HUES48 (cell line): Measurements from ENCODE around the gene MBOAT1.

Source experiments
- H3K27ac ChIP-seq: one replicate; pipeline ENCODE4 v1.7.0; 2013; ENCODE audit warnings: low read depth, low read length, inconsistent platforms
- H3K27me3 ChIP-seq: 2 replicates; pipeline ENCODE4 v1.6.1; 2013; ENCODE audit warnings: mild to moderate bottlenecking, low read length; ENCODE audit not compliant: control insufficient read depth, insufficient read depth
- H3K36me3 ChIP-seq: 2 replicates; pipeline ENCODE4 v1.6.1; 2013; ENCODE audit warnings: low read length; ENCODE audit not compliant: control insufficient read depth, insufficient read depth
- H3K4me1 ChIP-seq: 2 replicates; pipeline ENCODE4 v1.6.1; 2013; ENCODE audit warnings: mild to moderate bottlenecking, low read length; ENCODE audit not compliant: control insufficient read depth, insufficient read depth
- H3K4me3 ChIP-seq: 2 replicates; pipeline ENCODE4 v1.5.1; 2013; ENCODE audit warnings: mild to moderate bottlenecking, low read depth, low read length
- H3K9ac ChIP-seq: 2 replicates; pipeline ENCODE4 v1.6.1; 2013; ENCODE audit warnings: mild to moderate bottlenecking, low read depth, low read length, moderate library complexity
- H3K9me3 ChIP-seq: 2 replicates; pipeline ENCODE4 v1.6.1; 2013; ENCODE audit warnings: low read length; ENCODE audit not compliant: control insufficient read depth, insufficient read depth

Gene MBOAT1

GRCh38 chr6:20202324-20202658 is 10.0 kb downstream of the MBOAT1 start:
- H3K4me3 ChIP-seq: no peak overlapping the region
- no peaks in the 10 kb centered on the region for H3K27me3 ChIP-seq
- no peak overlapping the region for H3K27ac ChIP-seq
- H3K36me3 ChIP-seq: no peaks in the 10 kb centered on the region
- peaks cover 33% of the 10 kb centered on the region for H3K4me1 ChIP-seq
- no peaks in the 10 kb centered on the region for H3K9me3 ChIP-seq
- no peak overlapping the region for H3K9ac ChIP-seq

- no peaks in the 10 kb centered on the region for H3K36me3 ChIP-seq
- no peak overlapping the region for H3K4me3 ChIP-seq
- H3K4me1 ChIP-seq: peaks cover 31% of the 10 kb centered on the region
- no peaks in the 10 kb centered on the region for H3K27me3 ChIP-seq
- no peak overlapping the region for H3K27ac ChIP-seq
- H3K9me3 ChIP-seq: no peaks in the 10 kb centered on the region
- H3K9ac ChIP-seq: no peak overlapping the region
Measured at GRCh38 chr6:20200761-20201630, 11.3 kb downstream of the MBOAT1 start.

DNA sequence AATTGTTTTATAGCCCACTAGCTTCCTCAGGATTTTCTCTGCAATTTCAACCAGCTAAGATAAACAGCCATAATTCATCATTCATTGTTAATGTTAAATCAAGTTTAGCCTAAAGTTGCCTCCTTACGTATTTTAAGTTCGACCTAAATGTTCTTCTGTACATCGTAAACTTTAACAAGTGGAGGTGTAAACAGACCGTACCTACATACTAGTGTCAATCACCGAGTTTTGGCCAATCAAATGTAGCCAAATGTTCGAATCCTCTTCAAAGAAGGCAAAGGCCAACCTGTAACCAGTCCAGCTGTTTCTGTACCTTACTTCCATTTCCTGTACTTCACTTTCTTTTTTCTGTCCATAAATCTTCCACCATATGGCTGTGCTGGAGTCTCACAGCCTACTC is 13.5 kb downstream of the MBOAT1 start:
- H3K36me3 ChIP-seq: no peaks in the 10 kb centered on the region
- no peaks in the 10 kb centered on the region for H3K27me3 ChIP-seq
- peaks cover 24% of the 10 kb centered on the region for H3K4me1 ChIP-seq
- no peaks in the 10 kb centered on the region for H3K9me3 ChIP-seq
- H3K27ac ChIP-seq: no peak overlapping the region
- no peak overlapping the region for H3K4me3 ChIP-seq
- no peak overlapping the region for H3K9ac ChIP-seq

- Histone ChIP-seq H3K27me3 (no peaks in the 10 kb centered on the region), H3K27ac (no peak overlapping the region), H3K9me3 (no peaks in the 10 kb centered on the region), H3K4me3 (no peak overlapping the region), H3K36me3 (no peaks in the 10 kb centered on the region), H3K4me1 (peaks cover 21% of the 10 kb centered on the region), H3K9ac (no peak overlapping the region)
Measured at GRCh38 chr6:20198156-20198774, 14.0 kb downstream of the MBOAT1 start.

- Histone ChIP-seq H3K27me3 (no peaks in the 10 kb centered on the region), H3K4me1 (peaks cover 18% of the 10 kb centered on the region), H3K27ac (no peak overlapping the region), H3K36me3 (no peaks in the 10 kb centered on the region), H3K9me3 (no peaks in the 10 kb centered on the region), H3K9ac (no peak overlapping the region), H3K4me3 (no peak overlapping the region)
Measured at GRCh38 chr6:20197251-20197650, 15.0 kb downstream of the MBOAT1 start.

DNA sequence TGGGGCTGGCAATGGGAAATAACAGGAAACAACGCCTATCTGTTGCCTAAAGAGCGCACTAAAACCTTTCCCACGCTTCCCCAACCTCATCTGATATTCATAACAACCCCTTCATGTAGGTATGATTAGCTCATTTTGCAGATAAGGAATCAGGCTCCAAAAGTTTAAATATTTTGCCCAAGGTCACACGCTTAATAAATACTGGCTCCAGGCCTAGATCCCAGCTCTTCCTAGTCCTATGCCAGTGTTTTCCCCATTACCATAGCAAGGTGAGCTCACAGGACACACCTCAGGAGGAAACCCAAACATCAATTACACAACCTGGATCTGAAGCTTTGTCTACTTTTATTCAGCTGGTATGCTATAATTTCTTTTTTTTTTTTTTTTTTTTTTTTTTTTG is 19.6 kb downstream of the MBOAT1 start:
- Histone ChIP-seq H3K27me3 (no peaks in the 10 kb centered on the region), H3K4me1 (peaks cover 4% of the 10 kb centered on the region; the same call in 1 of the 2 replicates), H3K27ac (no peak overlapping the region), H3K9ac (no peak overlapping the region), H3K4me3 (no peak overlapping the region), H3K9me3 (0 out of 2 replicates have a peak, but pooled peaks cover 6% of the 10 kb centered on the region), H3K36me3 (no peaks in the 10 kb centered on the region)

DNA sequence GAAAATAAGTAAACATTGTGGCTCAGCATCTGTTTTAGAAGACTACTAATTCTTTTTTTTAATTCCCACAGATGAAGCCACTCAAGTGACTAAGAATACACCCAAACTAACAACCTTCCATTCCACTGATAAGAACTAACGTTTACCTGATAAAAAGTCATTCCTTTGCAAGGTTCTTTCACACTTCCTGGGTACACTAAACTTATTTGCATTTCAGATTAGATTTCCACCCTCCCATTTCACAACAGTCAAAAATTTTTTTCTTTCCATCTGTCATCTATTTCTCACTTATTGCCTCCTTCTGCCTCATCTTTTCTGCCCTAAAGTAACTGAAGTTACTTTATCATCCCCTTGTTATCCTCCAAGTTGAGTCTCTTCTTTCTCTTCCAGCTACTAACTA is 20.3 kb downstream of the MBOAT1 start:
- H3K36me3 ChIP-seq: no peaks in the 10 kb centered on the region
- H3K27me3 ChIP-seq: no peaks in the 10 kb centered on the region
- H3K9ac ChIP-seq: no peak overlapping the region
- H3K4me1 ChIP-seq: no peaks in the 10 kb centered on the region
- no peak overlapping the region for H3K4me3 ChIP-seq
- 0 out of 2 replicates have a peak, but pooled peaks cover 6% of the 10 kb centered on the region for H3K9me3 ChIP-seq
- no peak overlapping the region for H3K27ac ChIP-seq

DNA sequence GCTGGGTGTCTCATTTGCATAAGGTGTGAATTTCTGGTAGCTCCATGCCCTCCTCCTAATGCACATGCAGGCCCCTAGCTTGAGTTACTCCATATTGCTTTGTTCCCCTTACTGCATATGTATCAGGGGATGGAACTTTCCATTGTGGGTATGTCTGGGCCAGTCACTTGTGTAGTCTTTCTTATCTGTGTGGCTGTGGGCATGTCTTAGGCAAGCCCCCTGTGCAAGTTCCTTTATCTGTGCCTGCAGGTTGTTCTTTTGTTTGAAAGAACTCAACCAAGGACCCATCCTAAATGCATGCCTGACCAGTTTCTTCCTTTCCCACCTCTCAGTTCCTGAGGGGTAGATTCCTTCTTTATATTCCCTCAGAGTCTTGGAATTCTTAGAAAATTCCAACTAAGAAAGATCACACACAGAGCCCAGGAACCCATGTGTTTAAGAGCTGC is 23.6 kb downstream of the MBOAT1 start:
- no peaks in the 10 kb centered on the region for H3K27me3 ChIP-seq
- H3K4me1 ChIP-seq: no peaks in the 10 kb centered on the region
- H3K4me3 ChIP-seq: no peak overlapping the region
- H3K9me3 ChIP-seq: 0 out of 2 replicates have a peak, but pooled peaks cover 6% of the 10 kb centered on the region
- H3K36me3 ChIP-seq: no peaks in the 10 kb centered on the region
- peak overlapping the region; percentile 38 for H3K27ac ChIP-seq
- H3K9ac ChIP-seq: no peak overlapping the region

- Histone ChIP-seq H3K27me3 (no peaks in the 10 kb centered on the region), H3K4me1 (no peaks in the 10 kb centered on the region), H3K4me3 (no peak overlapping the region), H3K9me3 (0 out of 2 replicates have a peak, but pooled peaks cover 6% of the 10 kb centered on the region), H3K36me3 (no peaks in the 10 kb centered on the region), H3K27ac (no peak overlapping the region), H3K9ac (no peak overlapping the region)
Measured at GRCh38 chr6:20186981-20187380, 25.3 kb downstream of the MBOAT1 start.

DNA sequence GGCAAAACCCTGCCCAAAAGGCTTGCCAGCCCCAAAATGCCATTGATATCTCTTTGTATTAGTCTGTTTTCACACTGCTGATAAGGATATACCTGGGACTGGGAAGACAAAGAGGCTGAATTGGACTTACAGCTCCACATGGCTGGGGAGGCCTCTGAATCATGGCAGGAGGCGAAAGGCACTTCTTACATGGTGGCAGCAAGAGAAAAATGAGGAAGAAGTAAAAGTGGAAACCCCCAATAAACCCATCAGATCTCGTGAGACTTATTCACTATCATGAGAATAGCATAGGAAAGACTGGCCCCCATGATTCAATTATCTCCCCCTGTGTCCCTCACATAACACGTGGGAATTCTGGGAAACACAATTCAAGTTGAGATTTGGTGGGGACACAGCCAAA is 28.6 kb downstream of the MBOAT1 start:
- Histone ChIP-seq H3K9ac (no peak overlapping the region), H3K4me3 (no peak overlapping the region), H3K4me1 (no peaks in the 10 kb centered on the region), H3K27me3 (no peaks in the 10 kb centered on the region), H3K9me3 (0 out of 2 replicates have a peak, but pooled peaks cover 6% of the 10 kb centered on the region), H3K27ac (no peak overlapping the region), H3K36me3 (no peaks in the 10 kb centered on the region)

DNA sequence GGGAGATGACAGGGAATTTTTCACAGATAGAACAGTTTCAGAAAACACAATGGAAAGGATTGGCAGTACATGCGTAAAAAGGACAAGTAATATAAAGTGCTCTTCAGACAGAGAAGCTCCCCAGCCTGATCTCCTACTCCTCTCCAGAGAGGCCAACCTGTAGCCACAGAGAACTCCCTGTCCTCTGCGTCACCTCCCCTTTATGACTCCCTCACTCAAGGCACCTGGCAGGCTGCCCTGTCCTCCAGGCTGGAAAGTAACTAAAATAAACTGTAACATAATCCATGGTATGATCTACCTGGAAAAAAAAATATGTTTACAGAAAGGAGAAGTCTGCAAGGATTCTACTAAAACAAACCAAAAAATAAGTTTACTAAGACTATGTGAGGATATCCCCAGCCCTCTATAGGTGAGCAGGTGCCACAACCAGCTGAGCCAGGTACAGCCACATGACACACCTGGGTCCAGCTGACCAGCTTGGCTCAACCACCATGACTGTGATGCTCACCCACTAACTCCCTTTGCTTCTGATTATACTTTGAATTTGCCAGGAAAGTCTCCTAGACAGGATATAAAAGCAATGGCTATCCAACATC is 29.2 kb downstream of the MBOAT1 start:
- Histone ChIP-seq H3K9me3 (0 out of 2 replicates have a peak, but pooled peaks cover 3% of the 10 kb centered on the region), H3K27me3 (no peaks in the 10 kb centered on the region), H3K4me1 (no peaks in the 10 kb centered on the region), H3K9ac (no peak overlapping the region), H3K4me3 (no peak overlapping the region), H3K27ac (no peak overlapping the region), H3K36me3 (no peaks in the 10 kb centered on the region)
